ENCODE data around the gene CCDC185. TPM values are rescaled to one million over a fixed set of nuclear protein-coding genes. Genes with fewer than 3 reads are reported as not detected.

Gene CCDC185
- total RNA-seq, 4 donors from 2014 or later = not detected

DNA sequence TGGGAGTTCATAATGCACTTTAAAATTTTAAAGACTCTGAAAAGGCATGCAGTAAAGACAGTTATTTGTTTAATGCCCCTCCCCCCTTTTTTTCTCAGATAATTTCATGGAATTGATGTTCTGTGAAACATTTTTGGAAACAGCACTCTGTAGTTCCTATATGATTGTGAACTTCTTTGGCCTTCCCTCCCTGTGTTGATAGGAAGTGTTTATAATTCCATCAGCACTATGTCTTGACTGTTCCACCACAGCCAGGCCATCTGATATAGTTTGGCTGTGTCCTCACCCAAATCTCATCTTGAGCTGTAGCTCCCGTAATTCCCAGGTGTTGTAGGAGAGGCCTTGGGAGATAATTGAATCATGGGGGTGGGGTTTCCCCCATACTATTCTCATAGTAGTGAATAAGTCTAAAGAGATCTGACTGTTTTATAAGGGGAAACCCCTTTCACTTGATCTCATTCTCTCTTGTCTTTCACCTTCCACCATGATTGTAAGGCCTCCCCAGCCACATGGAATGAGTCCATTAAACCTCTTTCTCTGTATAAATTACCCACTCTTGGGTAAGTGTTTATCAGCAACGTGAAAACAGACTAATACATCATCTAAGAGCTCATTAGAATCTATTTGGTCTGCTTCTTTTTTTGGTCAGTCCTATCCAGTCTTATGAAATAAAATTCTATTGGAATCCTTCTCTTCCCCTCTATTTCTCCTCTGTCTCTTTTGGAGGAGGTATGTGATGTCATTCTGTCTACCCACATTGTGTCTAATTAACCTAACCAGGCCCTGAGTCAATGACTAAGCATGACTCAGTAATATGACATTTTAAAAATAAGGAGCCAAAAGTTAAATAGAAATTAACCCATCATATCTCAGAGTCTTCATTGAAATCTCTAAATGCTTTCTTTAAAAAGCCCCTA lies 8.9 kb downstream of the CCDC185 start:
- TF ChIP-seq EP300 (IDR thresholded peaks at IDR 0.05) (no peak), POLR2A (IDR thresholded peaks at IDR 0.05) (no peak)
- DNase-seq (ENCODE audit: low spot score in 2 of 2) = no peak
- H3K27ac ChIP-seq = no peak overlapping the region
- H3K27me3 ChIP-seq = no peaks in the 10 kb centered on the region
- no peak overlapping the region for H3K4me3 ChIP-seq
- 70% methylated on average over 2 of the region's 2 CpGs for WGBS
- H3K36me3 ChIP-seq = no peaks in the 10 kb centered on the region
- no peaks in the 10 kb centered on the region for H3K9me3 ChIP-seq
- H3K4me1 ChIP-seq = no peaks in the 10 kb centered on the region

GRCh38 chr1:223402790-223403142 lies 9.6 kb downstream of the CCDC185 start:
- no peaks in the 10 kb centered on the region for H3K27me3 ChIP-seq
- no peak overlapping the region for H3K4me3 ChIP-seq
- no peaks in the 10 kb centered on the region for H3K9me3 ChIP-seq
- 69% methylated on average over 2 of the region's 2 CpGs for WGBS
- H3K4me1 ChIP-seq = no peaks in the 10 kb centered on the region
- H3K36me3 ChIP-seq = no peaks in the 10 kb centered on the region
- H3K27ac ChIP-seq = no peak overlapping the region
- DNase-seq (ENCODE audit: low spot score in 2 of 2) = no peak
- TF ChIP-seq POLR2AphosphoS5 (IDR thresholded peaks at IDR 0.05) (no peak), POLR2A (IDR thresholded peaks at IDR 0.05) (no peak), CTCF (IDR thresholded peaks at IDR 0.05) (no peak), EP300 (IDR thresholded peaks at IDR 0.05) (no peak)

DNA sequence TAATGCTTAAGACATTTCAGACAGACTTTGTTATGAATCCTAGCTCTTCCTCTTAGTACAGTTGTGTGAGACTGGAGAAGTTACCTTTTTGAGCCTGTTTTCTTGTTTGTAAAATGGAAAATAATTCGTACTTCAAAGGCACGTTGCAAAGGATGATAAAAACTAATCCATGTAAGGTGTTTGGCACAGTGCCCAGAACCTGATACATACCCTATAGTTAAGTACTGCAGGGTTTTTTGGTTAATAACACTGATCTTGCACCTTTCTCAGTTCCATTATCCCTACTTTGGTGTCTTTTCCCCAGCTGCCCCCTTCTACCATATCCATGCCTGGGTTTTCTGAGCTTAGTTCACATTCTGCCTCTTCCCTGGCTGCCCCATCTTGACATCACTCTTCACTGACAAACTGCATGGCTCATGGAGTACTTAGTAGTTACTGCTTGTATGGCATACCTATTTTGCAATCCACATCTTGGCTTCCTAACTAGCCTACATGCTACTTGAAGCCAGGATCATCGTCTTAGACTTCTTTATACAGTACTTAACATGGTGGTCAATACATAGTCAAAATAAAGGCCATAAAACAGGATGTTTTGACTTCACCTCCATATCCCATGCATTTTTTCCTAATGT lies 10.1 kb downstream of the CCDC185 start:
- TF ChIP-seq CTCF (IDR thresholded peaks at IDR 0.05) = no peak
- 67% methylated on average over 3 of the region's 3 CpGs for WGBS
- H3K4me1 ChIP-seq = no peaks in the 10 kb centered on the region
- H3K4me3 ChIP-seq = no peak overlapping the region
- no peaks in the 10 kb centered on the region for H3K36me3 ChIP-seq
- H3K27ac ChIP-seq = no peak overlapping the region
- no peaks in the 10 kb centered on the region for H3K27me3 ChIP-seq
- no peaks in the 10 kb centered on the region for H3K9me3 ChIP-seq
- DNase-seq (ENCODE audit: low spot score in 2 of 2) = no peak

DNA sequence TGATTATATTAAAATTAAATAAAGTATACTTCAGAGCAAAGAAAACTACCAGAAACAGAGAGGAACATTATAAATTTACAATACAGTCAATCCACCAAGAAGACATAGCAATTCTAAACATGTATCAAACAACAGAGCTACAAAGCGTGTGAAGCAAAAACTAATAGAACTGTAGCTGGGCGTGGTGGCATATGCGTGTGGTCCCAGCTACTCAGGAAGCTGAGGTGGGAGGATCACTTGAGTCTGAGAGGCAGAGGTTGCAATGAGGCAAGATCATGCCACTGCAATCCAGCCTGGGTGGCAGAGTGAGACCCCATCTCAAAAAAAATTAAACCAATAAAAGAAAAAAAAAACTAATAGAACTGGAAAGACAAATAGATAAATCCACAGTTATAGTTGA lies 12.3 kb downstream of the CCDC185 start:
- no peaks in the 10 kb centered on the region for H3K9me3 ChIP-seq
- H3K4me3 ChIP-seq = no peak overlapping the region
- no peak overlapping the region for H3K27ac ChIP-seq
- TF ChIP-seq CTCF (IDR thresholded peaks at IDR 0.05) (no peak), EP300 (IDR thresholded peaks at IDR 0.05) (no peak), POLR2AphosphoS5 (IDR thresholded peaks at IDR 0.05) (no peak), POLR2A (IDR thresholded peaks at IDR 0.05) (no peak)
- DNase-seq (ENCODE audit: low spot score in 2 of 2) = no peak
- no peaks in the 10 kb centered on the region for H3K36me3 ChIP-seq
- H3K27me3 ChIP-seq = no peaks in the 10 kb centered on the region
- 83% methylated on average over 3 of the region's 3 CpGs for WGBS
- no peaks in the 10 kb centered on the region for H3K4me1 ChIP-seq

DNA sequence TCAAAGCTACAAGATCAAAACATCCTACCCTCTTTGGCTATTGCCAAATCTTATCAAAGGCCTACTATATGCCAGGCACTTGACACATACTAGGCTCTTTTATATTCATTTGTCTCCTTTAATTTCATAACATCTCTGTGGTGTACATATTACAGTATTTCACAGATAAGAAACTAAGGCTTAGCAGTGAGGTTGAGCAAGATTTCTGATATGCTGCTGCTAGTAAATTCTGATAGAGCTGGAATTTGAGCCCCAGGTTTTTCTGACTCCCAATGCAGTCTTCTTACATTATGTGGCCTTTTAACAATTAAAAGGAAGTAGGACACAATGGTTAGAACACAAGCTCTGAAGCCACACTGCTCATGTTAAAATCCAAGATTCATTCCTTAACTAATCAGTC lies 16.8 kb downstream of the CCDC185 start:
- H3K36me3 ChIP-seq = no peaks in the 10 kb centered on the region

More for the DNA sequence above, 16.8 kb downstream of the CCDC185 start:
- no peak for DNase-seq (ENCODE audit: low spot score in 2 of 2)
- Histone ChIP-seq H3K4me1 (no peaks in the 10 kb centered on the region), H3K27me3 (no peaks in the 10 kb centered on the region), H3K4me3 (no peak overlapping the region), H3K27ac (no peak overlapping the region), H3K9me3 (no peaks in the 10 kb centered on the region)
- no peak for TF ChIP-seq EP300 (IDR thresholded peaks at IDR 0.05)
- TF ChIP-seq CTCF (IDR thresholded peaks at IDR 0.05) = no peak
- TF ChIP-seq POLR2A (IDR thresholded peaks at IDR 0.05) = no peak
- no peak for TF ChIP-seq POLR2AphosphoS5 (IDR thresholded peaks at IDR 0.05)

Data from suprapubic skin (tissue), 4 donors.